GM21515 (cell line): Measurements from ENCODE around the gene ATP8B1.

Experiments
- ATAC-seq: cut with Tn5 transposase; IDR thresholded peaks from one replicate; pipeline ENCODE4 v1.9.1; 2021; ENCODE audit not compliant: unreplicated experiment

Gene ATP8B1

GRCh38 chr18:57819671-57820460, 16.8 kb upstream of the ATP8B1 start:
- ATAC-seq: no peak

GRCh38 chr18:57819119-57819518, 16.0 kb upstream of the ATP8B1 start:
- no peak for ATAC-seq

- ATAC-seq: no peak
These were observed 13.3 kb upstream of the ATP8B1 start for GRCh38 chr18:57816208-57816954.

GRCh38 chr18:57814555-57814954, 11.4 kb upstream of the ATP8B1 start:
- ATAC-seq: no peak

GRCh38 chr18:57813245-57813644, 10.1 kb upstream of the ATP8B1 start:
- no peak for ATAC-seq

- ATAC-seq: no peak
These were observed 9.0 kb upstream of the ATP8B1 start for GRCh38 chr18:57812126-57812477.

- no peak for ATAC-seq
These were observed 8.5 kb upstream of the ATP8B1 start for GRCh38 chr18:57811477-57812125.

- no peak for ATAC-seq
These were observed 6.1 kb upstream of the ATP8B1 start for GRCh38 chr18:57809190-57809589.

- ATAC-seq: no peak
These were observed 4.4 kb upstream of the ATP8B1 start for GRCh38 chr18:57807336-57808117.

- ATAC-seq: no peak
These were observed 3.8 kb upstream of the ATP8B1 start for GRCh38 chr18:57806978-57807285.

- no peak for ATAC-seq
These were observed 3.3 kb upstream of the ATP8B1 start for GRCh38 chr18:57806201-57806977.

GRCh38 chr18:57805117-57805516, 2.0 kb upstream of the ATP8B1 start:
- no peak for ATAC-seq

GRCh38 chr18:57804557-57804956, 1.4 kb upstream of the ATP8B1 start:
- no peak for ATAC-seq

- no peak for ATAC-seq
These were observed 657 bp downstream of the ATP8B1 start for GRCh38 chr18:57802213-57803102.

- ATAC-seq: no peak
These were observed 1.3 kb downstream of the ATP8B1 start for GRCh38 chr18:57801761-57802212.

- no peak for ATAC-seq
These were observed 1.8 kb downstream of the ATP8B1 start for GRCh38 chr18:57801325-57801724.

- ATAC-seq: no peak
These were observed 4.3 kb downstream of the ATP8B1 start for GRCh38 chr18:57798713-57799373.

GRCh38 chr18:57797209-57797651, 5.9 kb downstream of the ATP8B1 start:
- ATAC-seq: no peak
